ENCODE measurements around the gene ZNF688.

ZNF688 gene

DNA sequence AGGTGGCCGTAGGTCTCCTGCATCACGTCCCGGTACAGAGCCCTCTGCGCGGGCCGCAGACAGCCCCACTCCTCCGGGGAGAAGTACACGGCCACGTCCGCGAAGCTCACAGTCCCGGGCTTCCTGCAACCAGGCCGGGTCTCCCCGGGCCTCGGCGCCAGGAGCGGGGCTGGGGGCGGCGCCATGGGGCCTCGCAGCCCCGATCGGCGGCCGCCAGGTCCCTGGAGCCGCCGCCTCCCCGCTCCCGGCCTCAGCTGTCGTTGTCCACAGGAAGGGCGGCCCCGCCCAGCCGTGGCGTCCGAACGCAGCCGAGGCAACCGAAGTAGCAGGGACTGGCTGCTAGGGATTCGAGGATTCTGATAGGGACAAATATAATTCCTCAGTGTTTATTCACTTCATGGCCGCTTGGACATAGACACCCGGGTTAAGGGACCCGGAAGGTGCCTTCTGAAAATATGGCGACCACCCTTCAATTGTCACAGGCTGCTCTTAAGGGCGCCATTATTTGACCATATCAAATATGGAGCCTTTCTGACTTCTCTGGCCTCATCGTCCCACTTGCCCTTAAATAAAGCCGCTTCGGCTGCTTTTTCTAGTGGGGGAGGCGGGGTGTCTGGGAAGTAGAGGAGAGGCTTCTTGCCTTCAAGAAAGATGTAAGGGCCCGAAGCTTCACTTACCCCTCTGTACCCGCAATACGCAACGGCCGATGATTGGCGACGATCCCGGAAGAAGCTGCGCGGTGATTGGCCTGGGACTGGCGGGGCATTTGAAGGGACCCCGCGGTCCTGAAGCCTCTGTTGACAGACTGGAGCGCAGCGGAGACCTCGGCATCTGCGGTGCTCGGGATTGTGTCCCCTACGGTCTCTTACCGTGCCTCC is at the start of gene ZNF688:
Gene ZNF688, minus strand, starts transcription at position 270 of the 878 bp plus-strand sequence. Its CDS starts 85 bp downstream, at position 185.
- TF ChIP-seq, protein P1, sequence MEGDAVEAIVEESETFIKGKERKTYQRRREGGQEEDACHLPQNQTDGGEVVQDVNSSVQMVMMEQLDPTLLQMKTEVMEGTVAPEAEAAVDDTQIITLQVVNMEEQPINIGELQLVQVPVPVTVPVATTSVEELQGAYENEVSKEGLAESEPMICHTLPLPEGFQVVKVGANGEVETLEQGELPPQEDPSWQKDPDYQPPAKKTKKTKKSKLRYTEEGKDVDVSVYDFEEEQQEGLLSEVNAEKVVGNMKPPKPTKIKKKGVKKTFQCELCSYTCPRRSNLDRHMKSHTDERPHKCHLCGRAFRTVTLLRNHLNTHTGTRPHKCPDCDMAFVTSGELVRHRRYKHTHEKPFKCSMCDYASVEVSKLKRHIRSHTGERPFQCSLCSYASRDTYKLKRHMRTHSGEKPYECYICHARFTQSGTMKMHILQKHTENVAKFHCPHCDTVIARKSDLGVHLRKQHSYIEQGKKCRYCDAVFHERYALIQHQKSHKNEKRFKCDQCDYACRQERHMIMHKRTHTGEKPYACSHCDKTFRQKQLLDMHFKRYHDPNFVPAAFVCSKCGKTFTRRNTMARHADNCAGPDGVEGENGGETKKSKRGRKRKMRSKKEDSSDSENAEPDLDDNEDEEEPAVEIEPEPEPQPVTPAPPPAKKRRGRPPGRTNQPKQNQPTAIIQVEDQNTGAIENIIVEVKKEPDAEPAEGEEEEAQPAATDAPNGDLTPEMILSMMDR (conservative IDR thresholded peaks at IDR 0.05; ENCODE audit: low read depth): no peak
- POLR2A ChIA-PET (ENCODE audit: low non-redundant PET): interaction anchor here (0.5 to 1.5 kb wide), 5 partner anchors 15 to 142 kb away, joined by 3 read pairs; partner anchors contain the start of gene DCTPP1
- DNase-seq (ENCODE audit: low spot score): peak; percentile 87
- H3K27ac ChIP-seq: peak within 1 kb of the TSS; percentile 95
- CTCF ChIA-PET: interaction anchor here (0.5 to 1.0 kb wide), 5 partner anchors 13 to 162 kb away, joined by 3 to 5 read pairs (median 3); partner anchors contain the start of gene ZNF764

DNA sequence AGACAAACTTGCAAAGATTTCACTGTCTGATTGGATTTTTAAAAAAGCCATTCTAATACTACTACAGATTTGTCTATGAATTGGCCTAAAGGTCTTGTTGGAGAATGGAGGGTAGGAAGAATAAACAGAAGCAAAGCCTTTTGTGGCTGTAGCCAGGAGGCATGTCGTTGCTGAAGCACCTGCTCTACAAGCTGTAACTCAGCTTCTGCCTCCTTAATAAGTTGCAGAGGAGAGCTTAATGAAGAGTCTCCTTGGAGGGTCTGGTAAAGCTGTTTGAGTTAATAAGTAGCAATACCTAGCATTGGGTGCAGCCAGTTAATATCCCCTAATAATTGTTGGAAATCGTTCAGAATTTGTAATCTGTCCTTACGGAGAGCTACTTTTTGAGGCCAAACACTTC is 48.7 kb upstream of the ZNF688 start:
- no peak for DNase-seq (ENCODE audit: low spot score)
- CTCF ChIA-PET: interaction anchor here (0.6 to 0.8 kb wide), 2 partner anchors 11 to 17 kb away, joined by 3 read pairs; no protein-coding TSS in a partner anchor
- TF ChIP-seq, protein P1 (conservative IDR thresholded peaks at IDR 0.05; ENCODE audit: low read depth): no peak
- POLR2A ChIA-PET (ENCODE audit: low non-redundant PET): no interaction called here
- H3K27ac ChIP-seq: no peak overlapping the region

DNA sequence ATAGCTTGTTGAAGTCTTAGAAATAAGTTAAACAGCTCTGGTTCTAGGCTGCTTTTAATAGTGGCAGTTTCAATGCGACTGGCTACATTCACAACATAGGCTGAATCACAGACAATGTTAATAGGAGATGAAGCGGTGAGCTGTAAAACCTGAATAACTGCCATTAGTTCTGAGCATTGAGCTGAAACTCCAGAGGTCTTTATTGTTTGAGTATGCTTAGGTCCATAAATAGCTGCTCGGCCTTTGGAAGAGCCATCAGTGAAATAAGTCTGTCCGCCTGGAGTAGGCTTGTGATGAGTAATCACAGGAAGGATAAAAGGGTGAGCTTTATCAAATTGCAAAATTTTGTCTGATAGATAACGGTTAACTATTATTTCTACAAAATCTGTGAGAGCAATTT is 48.1 kb upstream of the ZNF688 start:
- CTCF ChIA-PET: interaction anchor here (0.7 kb wide), 1 partner anchor 74 kb away, joined by 3 read pairs; no protein-coding TSS in a partner anchor
- TF ChIP-seq, protein P1 (conservative IDR thresholded peaks at IDR 0.05; ENCODE audit: low read depth): no peak
- POLR2A ChIA-PET (ENCODE audit: low non-redundant PET): no interaction called here
- H3K27ac ChIP-seq: no peak overlapping the region
- DNase-seq (ENCODE audit: low spot score): no peak

DNA sequence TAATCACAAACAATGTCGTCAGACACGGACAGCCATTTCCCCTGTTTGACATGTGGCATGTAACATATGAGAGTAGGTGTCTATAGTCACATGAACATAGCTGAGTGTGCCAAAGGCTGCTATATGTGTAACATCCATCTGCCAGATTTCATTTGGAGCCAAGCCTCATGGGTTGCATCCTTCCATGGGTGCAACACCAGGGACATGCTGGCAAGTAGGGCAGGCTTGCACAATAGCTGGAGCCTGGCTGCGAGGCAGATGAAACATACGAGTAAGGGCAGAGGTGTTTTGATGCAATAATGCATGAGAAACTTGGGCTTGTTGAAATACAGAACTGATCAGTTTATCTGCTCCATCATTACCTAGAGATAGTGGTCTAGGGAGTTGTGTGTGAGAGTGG is 47.7 kb upstream of the ZNF688 start:
- no peak overlapping the region for H3K27ac ChIP-seq
- ChIA-PET POLR2A (ENCODE audit: low non-redundant PET) (no interaction called here), CTCF (interaction anchor here (0.7 kb wide), 1 partner anchor 75 kb away, joined by 3 read pairs; no protein-coding TSS in a partner anchor)
- TF ChIP-seq, protein P1 (conservative IDR thresholded peaks at IDR 0.05; ENCODE audit: low read depth): no peak
- DNase-seq (ENCODE audit: low spot score): no peak

DNA sequence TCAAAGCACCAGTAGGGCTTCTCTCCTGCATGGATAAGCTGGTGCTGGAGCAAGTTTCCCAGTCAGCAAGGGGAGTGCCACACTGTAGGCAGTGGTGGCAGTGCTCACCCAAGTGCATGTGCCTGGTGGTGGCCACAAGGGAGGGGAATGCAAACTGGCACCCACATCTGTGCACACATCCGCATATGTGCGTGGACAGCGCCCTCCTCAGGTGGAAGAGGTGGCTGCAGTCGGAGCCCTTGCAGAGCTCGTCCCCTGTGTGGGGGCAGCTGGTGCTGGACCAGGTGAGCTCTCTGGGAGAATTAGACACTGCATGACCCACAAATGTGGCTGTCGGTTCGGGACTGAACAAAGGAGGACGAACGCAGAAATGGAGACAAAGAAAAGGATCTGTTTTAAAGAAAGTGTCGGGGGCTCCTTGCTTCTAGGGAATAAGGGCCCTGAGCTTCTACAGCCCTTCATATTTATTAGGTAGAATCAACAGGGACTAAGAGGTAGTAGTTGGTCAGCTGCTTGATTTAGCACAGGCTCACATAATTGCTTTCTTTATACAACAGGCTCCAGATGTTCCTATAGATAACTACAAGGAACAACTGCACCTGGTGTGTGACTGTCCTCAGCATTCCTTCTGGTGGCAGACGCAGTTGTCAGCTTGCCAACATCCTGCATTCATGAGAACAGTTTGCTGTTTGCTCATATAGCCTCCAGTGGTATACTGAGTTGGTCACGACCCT is 44.0 kb upstream of the ZNF688 start:
- ChIA-PET POLR2A (ENCODE audit: low non-redundant PET) (no interaction called here), CTCF (interaction anchor here (0.6 to 1.1 kb wide), 5 partner anchors 13 to 81 kb away, joined by 3 to 4 read pairs (median 3); partner anchors contain the start of gene ZNF747)
- TF ChIP-seq, protein P1 (conservative IDR thresholded peaks at IDR 0.05; ENCODE audit: low read depth): no peak; the same call in 1 of the 2 replicates
- no peak for DNase-seq (ENCODE audit: low spot score)
- no peak overlapping the region for H3K27ac ChIP-seq

Data from RWPE1 (cell line).